ENCODE data around the gene SLC10A4. TPM values are rescaled to one million over a fixed set of nuclear protein-coding genes. Genes with fewer than 3 reads are reported as not detected.

SLC10A4 gene
- total and polyA plus RNA-seq, 12 donors, result 0.10 to 0.61 (median 0.22) TPM; not detected in 1

GRCh38 chr4:48454591-48454990, 28.6 kb upstream of the SLC10A4 start:
- Histone ChIP-seq H3K36me3 (no peaks in the 10 kb centered on the region), H3K4me1 (no peaks in the 10 kb centered on the region), H3K27ac (no peak overlapping the region), H3K27me3 (no peaks in the 10 kb centered on the region), H3K9me3 (peaks cover 0 to 11% (median 0%) of the 10 kb centered on the region in 11 donors), H3K4me3 (no peak overlapping the region)
- WGBS, 2 donors, result 93 to 95% methylated on average over 2 of the region's 2 CpGs
- intact Hi-C loops (cut with DNase I), result loop anchor here in 1 of 10 donors (10.0 kb wide), 1 partner anchor 510 kb away; no protein-coding TSS in a partner anchor
- DNase-seq (no peak), ATAC-seq (no peak)
- TF ChIP-seq CTCF (IDR thresholded peaks at IDR 0.05), result no peak

- DNase-seq, result no peak
- intact Hi-C loops (cut with DNase I), result no loop called here
- Histone ChIP-seq H3K36me3 (no peaks in the 10 kb centered on the region), H3K9me3 (peaks cover 0 to 15% (median 0%) of the 10 kb centered on the region in 11 donors), H3K4me1 (no peaks in the 10 kb centered on the region), H3K4me3 (no peak overlapping the region), H3K27ac (no peak overlapping the region), H3K27me3 (no peaks in the 10 kb centered on the region)
- ATAC-seq, result no peak
- TF ChIP-seq CTCF (IDR thresholded peaks at IDR 0.05), result no peak
These were observed 22.1 kb upstream of the SLC10A4 start for GRCh38 chr4:48461000-48461399.

- no peak for ATAC-seq
- H3K4me3 ChIP-seq, result no peak overlapping the region
- TF ChIP-seq CTCF (IDR thresholded peaks at IDR 0.05), result no peak
- no peaks in the 10 kb centered on the region for H3K27me3 ChIP-seq
- no peak for DNase-seq
- peaks cover 0 to 10% (median 0%) of the 10 kb centered on the region in 11 donors for H3K9me3 ChIP-seq
- H3K27ac ChIP-seq, result no peak overlapping the region
- WGBS, 2 donors, result 50% methylated on average over 5 of the region's 5 CpGs
- H3K36me3 ChIP-seq, result no peaks in the 10 kb centered on the region
- intact Hi-C loops (cut with DNase I), result no loop called here
- H3K4me1 ChIP-seq, result no peaks in the 10 kb centered on the region
These were observed 20.8 kb upstream of the SLC10A4 start for GRCh38 chr4:48462363-48462762.

GRCh38 chr4:48467442-48467841, 15.7 kb upstream of the SLC10A4 start:
- DNase-seq (peak in 1 of 2 donors; percentile 21), ATAC-seq (peak in 1 of 8 donors; percentile 49)
- Histone ChIP-seq H3K36me3 (no peaks in the 10 kb centered on the region), H3K4me3 (no peak overlapping the region), H3K4me1 (no peaks in the 10 kb centered on the region), H3K9me3 (peaks cover 0 to 8% (median 0%) of the 10 kb centered on the region in 11 donors), H3K27me3 (no peaks in the 10 kb centered on the region), H3K27ac (no peak overlapping the region)
- intact Hi-C loops (cut with DNase I), result no loop called here
- 50 to 64% methylated on average over 2 of the region's 2 CpGs for WGBS, 2 donors
- no peak for TF ChIP-seq CTCF (IDR thresholded peaks at IDR 0.05)

Measured in heart right ventricle (tissue), 16 donors.